ENCODE results near the gene MAP3K14. TPM values are rescaled to one million over a fixed set of nuclear protein-coding genes. Genes with fewer than 3 reads are reported as not detected.

MAP3K14 gene
- total RNA-seq, 1 experiment from 2014 or later: 10.0 TPM

- no peaks in the 10 kb centered on the region for H3K27me3 ChIP-seq (replicated peaks; ENCODE audit: control insufficient read depth, insufficient read depth, low read length)
- no peak for DNase-seq
- no peaks in the 10 kb centered on the region for H3K9me3 ChIP-seq
- CTCF ChIA-PET: interaction anchor here (0.7 kb wide), 1 partner anchor 74 kb away, joined by 7 read pairs; no protein-coding TSS in a partner anchor
- no peak overlapping the region for H3K4me3 ChIP-seq (ENCODE audit: low read depth, low read length)
- Mint-ChIP-seq H3K9me3 (ENCODE audit: unreplicated experiment) (no peaks in the 10 kb centered on the region), H3K27ac (ENCODE audit: unreplicated experiment) (no peak overlapping the region), H3K4me3 (ENCODE audit: unreplicated experiment) (no peak overlapping the region), H3K27me3 (ENCODE audit: insufficient read depth, unreplicated experiment) (no peaks in the 10 kb centered on the region), H3K36me3 (ENCODE audit: insufficient read depth, unreplicated experiment) (no peaks in the 10 kb centered on the region), H3K4me1 (ENCODE audit: low read depth, unreplicated experiment) (no peaks in the 10 kb centered on the region)
- H3K4me1 ChIP-seq: peaks cover 5% of the 10 kb centered on the region; the same call in 1 of the 2 replicates
- intact Hi-C loops (cut with micrococcal nuclease; ENCODE audit: unreplicated experiment): no loop called here
- H3K36me3 ChIP-seq (ENCODE audit: control insufficient read depth, insufficient read depth, low read length): no peaks in the 10 kb centered on the region
- no TSS peak for BruUV-seq (replicated peaks)
- POLR2A ChIA-PET: no interaction called here
- no peak for TF ChIP-seq CTCF (IDR thresholded peaks at IDR 0.05; ENCODE audit: insufficient read depth in 1 of 2, low read depth in 1 of 2, low read length in 1 of 2, severe bottlenecking in 1 of 2, unreplicated experiment in 1 of 2)
Observed at GRCh38 chr17:45301674-45302073, 15.1 kb downstream of the MAP3K14 start.

- Mint-ChIP-seq H3K36me3 (ENCODE audit: insufficient read depth, unreplicated experiment) (no peaks in the 10 kb centered on the region), H3K4me1 (ENCODE audit: low read depth, unreplicated experiment) (no peaks in the 10 kb centered on the region), H3K9me3 (ENCODE audit: unreplicated experiment) (no peaks in the 10 kb centered on the region), H3K27ac (ENCODE audit: unreplicated experiment) (peak overlapping the region; percentile 23), H3K27me3 (ENCODE audit: insufficient read depth, unreplicated experiment) (no peaks in the 10 kb centered on the region), H3K4me3 (ENCODE audit: unreplicated experiment) (no peak overlapping the region)
- Histone ChIP-seq H3K27me3 (replicated peaks; ENCODE audit: control insufficient read depth, insufficient read depth, low read length) (no peaks in the 10 kb centered on the region), H3K36me3 (ENCODE audit: control insufficient read depth, insufficient read depth, low read length) (no peaks in the 10 kb centered on the region), H3K9me3 (no peaks in the 10 kb centered on the region), H3K4me3 (ENCODE audit: low read depth, low read length) (no peak overlapping the region), H3K4me1 (peaks cover 5% of the 10 kb centered on the region; the same call in 1 of the 2 replicates)
- intact Hi-C loops (cut with micrococcal nuclease; ENCODE audit: unreplicated experiment): no loop called here
- CTCF ChIA-PET: interaction anchor here (0.8 to 1.3 kb wide), 2 partner anchors 16 to 85 kb away, joined by 4 to 10 read pairs; partner anchors contain the start of gene MAP3K14
- no TSS peak for BruUV-seq (replicated peaks)
- no peak for TF ChIP-seq CTCF (IDR thresholded peaks at IDR 0.05; ENCODE audit: insufficient read depth in 1 of 2, low read depth in 1 of 2, low read length in 1 of 2, severe bottlenecking in 1 of 2, unreplicated experiment in 1 of 2)
- DNase-seq: no peak
- POLR2A ChIA-PET: interaction anchor here (0.5 to 1.4 kb wide), 3 partner anchors 17 to 61 kb away, joined by 4 to 5 read pairs (median 4); partner anchors contain the start of gene MAP3K14
Observed at GRCh38 chr17:45300060-45300751, 16.6 kb downstream of the MAP3K14 start.

- H3K9me3 ChIP-seq: no peaks in the 10 kb centered on the region
- DNase-seq: no peak
- H3K9me3 Mint-ChIP-seq (ENCODE audit: unreplicated experiment): no peaks in the 10 kb centered on the region
- no peak overlapping the region for H3K27ac Mint-ChIP-seq (ENCODE audit: unreplicated experiment)
- no TSS peak for BruUV-seq (replicated peaks)
- no peaks in the 10 kb centered on the region for H3K36me3 Mint-ChIP-seq (ENCODE audit: insufficient read depth, unreplicated experiment)
- ChIA-PET POLR2A (interaction anchor here (1.1 kb wide), 1 partner anchor 18 kb away, joined by 4 read pairs; the partner anchor contains the start of gene MAP3K14), CTCF (no interaction called here)
- H3K4me3 ChIP-seq (ENCODE audit: low read depth, low read length): no peak overlapping the region
- H3K4me1 Mint-ChIP-seq (ENCODE audit: low read depth, unreplicated experiment): no peaks in the 10 kb centered on the region
- H3K27me3 Mint-ChIP-seq (ENCODE audit: insufficient read depth, unreplicated experiment): no peaks in the 10 kb centered on the region
- no peaks in the 10 kb centered on the region for H3K27me3 ChIP-seq (replicated peaks; ENCODE audit: control insufficient read depth, insufficient read depth, low read length)
- H3K4me1 ChIP-seq: peaks cover 9% of the 10 kb centered on the region; the same call in 1 of the 2 replicates
- H3K36me3 ChIP-seq (ENCODE audit: control insufficient read depth, insufficient read depth, low read length): no peaks in the 10 kb centered on the region
- intact Hi-C loops (cut with micrococcal nuclease; ENCODE audit: unreplicated experiment): no loop called here
- TF ChIP-seq CTCF (IDR thresholded peaks at IDR 0.05; ENCODE audit: insufficient read depth in 1 of 2, low read depth in 1 of 2, low read length in 1 of 2, severe bottlenecking in 1 of 2, unreplicated experiment in 1 of 2): no peak
- H3K4me3 Mint-ChIP-seq (ENCODE audit: unreplicated experiment): no peak overlapping the region
Observed at GRCh38 chr17:45299361-45299760, 17.5 kb downstream of the MAP3K14 start.

Data from Caco-2 (cell line).